Activated CD4-positive, alpha-beta T cell treated with anti-CD3 and anti-CD28 coated beads for 1 hour (primary cell): ENCODE data around the gene TRIO.

Source experiments
- DNase-seq: peaks from one replicate; pipeline ENCODE4 v3.0.0-alpha.2; 2020

Gene TRIO

GRCh38 chr5:14148890-14149671 is 5.9 kb downstream of the TRIO start:
- no peak for DNase-seq

GRCh38 chr5:14149672-14150274 is 6.6 kb downstream of the TRIO start:
- no peak for DNase-seq

- no peak for DNase-seq
These were observed 8.3 kb downstream of the TRIO start for GRCh38 chr5:14151416-14151815.

- no peak for DNase-seq
These were observed 10.1 kb downstream of the TRIO start for GRCh38 chr5:14153071-14153864.

- no peak for DNase-seq
These were observed 11.0 kb downstream of the TRIO start for GRCh38 chr5:14153932-14154731.

GRCh38 chr5:14155075-14155474 is 11.9 kb downstream of the TRIO start:
- DNase-seq = no peak

- no peak for DNase-seq
These were observed 12.6 kb downstream of the TRIO start for GRCh38 chr5:14155739-14156138.

- DNase-seq = no peak
These were observed 13.1 kb downstream of the TRIO start for GRCh38 chr5:14156290-14156649.

GRCh38 chr5:14156650-14157492 is 13.7 kb downstream of the TRIO start:
- DNase-seq = no peak

GRCh38 chr5:14157493-14157782 is 14.3 kb downstream of the TRIO start:
- DNase-seq = no peak

- no peak for DNase-seq
These were observed 15.9 kb downstream of the TRIO start for GRCh38 chr5:14158890-14159666.

- DNase-seq = no peak
These were observed 18.8 kb downstream of the TRIO start for GRCh38 chr5:14161825-14162556.

- DNase-seq = no peak
These were observed 21.3 kb downstream of the TRIO start for GRCh38 chr5:14164164-14165163.

GRCh38 chr5:14165375-14166106 is 22.4 kb downstream of the TRIO start:
- DNase-seq = no peak

GRCh38 chr5:14166437-14166836 is 23.3 kb downstream of the TRIO start:
- no peak for DNase-seq

- DNase-seq = no peak
These were observed 24.2 kb downstream of the TRIO start for GRCh38 chr5:14167211-14167845.

- no peak for DNase-seq
These were observed 25.1 kb downstream of the TRIO start for GRCh38 chr5:14168144-14168792.

GRCh38 chr5:14168793-14169262 is 25.7 kb downstream of the TRIO start:
- DNase-seq = no peak
